HepG2 (cell line): ENCODE data around the gene PCCB. TPM values are rescaled to one million over a fixed set of nuclear protein-coding genes. Genes with fewer than 3 reads are reported as not detected.
A peak's percentile ranks its signal among the peaks of the same experiment; 100 is the strongest.

Experiments
- NR2F6 ChIP-seq, 2 experiments: IDR thresholded peaks; 2 replicates each; pipeline ENCODE4 v1.6.1; 2016; ENCODE audit warnings: antibody characterized with exemption in 1 of 2, mild to moderate bottlenecking in 1 of 2
- ZBTB25 ChIP-seq: IDR thresholded peaks from 2 replicates; pipeline ENCODE4 v1.6.1; 2018; ENCODE audit warnings: missing genetic modification reagents
- ZNF142 ChIP-seq: sonication (generic); formaldehyde crosslinking; IDR thresholded peaks from 2 replicates; pipeline ENCODE4 v1.4.0; 2020; ENCODE audit warnings: missing genetic modification reagents
- polyA plus RNA-seq, 8 experiments: library from polyadenylated mRNA; depleted of rRNA in 3 of 8; stranded (reverse) in 7 of 8; unstranded in 1 of 8; fragments of >200 nt; fragmentation: Illumina TruSeq in 4 of 8; extraction: Trizol in 4 of 8; gene quantifications; 2 replicates each; pipeline versions ENCODE4 v1.2.1 to v1.2.3, GENCODE V29; 2011 to 2016; ENCODE audit warnings: low read depth in 4 of 8, missing spikeins in 1 of 8, mixed read lengths in 1 of 8; ENCODE audit not compliant: insufficient read depth in 1 of 8
- total RNA-seq, 5 experiments: library from RNA; depleted of rRNA; stranded (reverse); fragments of >200 nt; fragmentation: Illumina TruSeq; extraction: Trizol; gene quantifications; 2 replicates each; pipeline ENCODE4 v1.2.3, GENCODE V29; 2016; ENCODE audit warnings: low read depth in 1 of 5
- TF ChIP-seq, protein P1 (sequence below): sonication (generic); IDR thresholded peaks from 2 replicates; pipeline ENCODE4 v1.6.1; 2016; ENCODE audit warnings: low read depth, borderline replicate concordance

Gene PCCB
- total and polyA plus RNA-seq, 2 of the 13 experiments (the other 11 are each of a cell fraction or from before 2014, with no cell fraction given) = 84.1 to 88.7 TPM

DNA sequence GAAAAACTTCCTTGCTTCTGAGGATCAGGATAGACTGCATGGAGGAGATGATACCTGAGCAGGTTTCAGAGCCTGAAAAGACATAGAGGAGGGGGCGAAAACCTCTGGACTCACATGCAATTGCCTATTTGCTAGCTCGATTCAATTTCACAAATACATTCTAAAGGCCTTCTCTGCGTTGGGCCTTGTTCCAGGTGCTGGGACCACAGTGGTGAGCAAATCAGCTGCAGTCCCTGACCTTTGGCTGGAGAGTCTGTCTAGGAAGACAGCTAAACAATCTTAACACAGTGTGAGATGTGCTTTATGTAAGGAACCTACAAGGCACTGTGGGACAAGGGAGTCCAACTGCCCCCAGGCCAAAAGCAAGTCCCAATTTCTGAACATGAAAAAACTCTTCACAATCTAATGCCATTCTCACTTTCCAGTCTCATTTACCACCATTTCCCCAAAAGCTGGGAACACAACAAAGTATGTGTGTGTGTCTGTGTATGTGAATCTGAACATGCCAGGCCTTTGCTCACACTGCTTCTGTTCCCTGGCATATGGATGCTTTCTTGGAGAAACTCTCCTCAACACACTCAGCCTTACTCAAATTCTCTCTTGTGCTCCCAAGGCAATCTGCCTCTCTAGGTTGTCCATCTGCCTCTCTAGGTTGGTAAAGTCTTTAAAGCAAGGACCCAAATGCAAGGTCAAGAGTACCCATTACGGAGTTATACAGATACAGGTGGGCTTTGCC is 2.1 kb upstream of the PCCB start (continued):
- TF ChIP-seq ZNF142 (CRISPR knock-in tag) (no peak), NR2F6 (IDR thresholded peaks at IDR 0.05) (0 out of 2 replicates have a peak, but pooled peaks have one; percentile 33), NR2F6 (CRISPR knock-in tag; IDR thresholded peaks at IDR 0.05) (peak; percentile 49; the same call in 1 of the 2 replicates), ZBTB25 (CRISPR knock-in tag) (no peak)
- TF ChIP-seq, protein P1, sequence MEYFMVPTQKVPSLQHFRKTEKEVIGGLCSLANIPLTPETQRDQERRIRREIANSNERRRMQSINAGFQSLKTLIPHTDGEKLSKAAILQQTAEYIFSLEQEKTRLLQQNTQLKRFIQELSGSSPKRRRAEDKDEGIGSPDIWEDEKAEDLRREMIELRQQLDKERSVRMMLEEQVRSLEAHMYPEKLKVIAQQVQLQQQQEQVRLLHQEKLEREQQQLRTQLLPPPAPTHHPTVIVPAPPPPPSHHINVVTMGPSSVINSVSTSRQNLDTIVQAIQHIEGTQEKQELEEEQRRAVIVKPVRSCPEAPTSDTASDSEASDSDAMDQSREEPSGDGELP = peak; percentile 52; the same call in 1 of the 2 replicates
- TF ChIP-seq, all 625 proteins: peak for 11
